Measurements from ENCODE around the gene TRIM66. TPM values are rescaled to one million over a fixed set of nuclear protein-coding genes. Genes with fewer than 3 reads are reported as not detected.

Gene TRIM66
- total and polyA plus RNA-seq, 2 of the 8 experiments (the other 6 are each of a cell fraction or from before 2014, with no cell fraction given) = 3.1 to 3.5 TPM

DNA sequence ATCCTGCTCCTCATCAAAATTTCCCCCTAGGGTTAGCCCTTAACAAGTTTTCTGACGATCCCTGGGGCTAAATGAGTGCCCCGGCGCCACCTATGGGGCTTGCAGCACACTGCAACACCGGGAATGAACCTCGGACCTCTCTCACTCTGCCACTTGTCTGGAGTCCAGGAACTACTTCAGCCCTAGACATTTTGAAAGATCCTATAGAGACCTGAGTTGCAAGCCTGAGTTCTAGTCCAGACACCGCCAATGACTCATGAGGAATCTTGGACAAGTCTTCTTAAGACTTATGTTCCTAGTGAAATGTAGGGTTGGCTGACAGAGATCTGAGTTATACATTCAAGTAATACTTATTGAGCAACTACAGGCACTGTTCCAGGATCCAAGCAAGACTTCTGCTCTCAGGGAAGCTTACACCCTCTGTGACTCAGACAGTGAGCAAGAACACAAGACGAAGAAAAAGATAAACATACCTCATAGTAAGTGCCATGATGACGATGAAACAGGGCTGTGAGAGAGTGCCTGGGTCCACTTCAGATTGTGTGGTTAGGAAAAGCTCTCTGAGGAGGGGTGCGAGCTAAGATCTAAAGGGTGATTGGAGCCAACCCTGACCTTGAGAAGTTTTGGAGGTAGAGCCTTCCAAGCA is 78.3 kb downstream of the TRIM66 start:
- Histone ChIP-seq H2BK20ac (ENCODE audit: low read length) (no peak overlapping the region), H3K4ac (replicated peaks; ENCODE audit: insufficient read length, low read depth, low read length) (no peak overlapping the region), H3K23me2 (ENCODE audit: low read depth, low read length) (no peaks in the 10 kb centered on the region), H3K4me3 (ENCODE audit: extremely low read depth in 1 of 4, insufficient read depth in 2 of 4, low read depth in 3 of 4, low read length in 4 of 4) (no peak overlapping the region), H2BK15ac (ENCODE audit: low read length) (no peak overlapping the region), H3K23ac (ENCODE audit: insufficient read length) (no peak overlapping the region), H3K27ac (ENCODE audit: low read depth, low read length) (no peak overlapping the region), H3K9me3 (ENCODE audit: insufficient read depth in 2 of 2, low read depth in 1 of 2, low read length in 1 of 2) (no peaks in the 10 kb centered on the region), H4K91ac (replicated peaks; ENCODE audit: insufficient read length, low read length) (no peak overlapping the region), H3K9ac (replicated peaks in 1 of 4; ENCODE audit: extremely low read depth in 1 of 4, low read depth in 3 of 4, low read length in 3 of 4) (no peak overlapping the region), H2BK5ac (ENCODE audit: low read depth, low read length) (no peak overlapping the region), H3K14ac (ENCODE audit: insufficient read length) (no peak overlapping the region), H3K27me3 (replicated peaks in 1 of 4; ENCODE audit: control insufficient read depth in 3 of 4, extremely low read depth in 1 of 4, insufficient read depth in 3 of 4, low read length in 3 of 4) (no peaks in the 10 kb centered on the region), H2AK5ac (ENCODE audit: low read depth, low read length) (no peak overlapping the region), H3K4me2 (ENCODE audit: insufficient read depth in 1 of 2, low read depth in 2 of 2, low read length in 2 of 2) (no peak overlapping the region), H3K18ac (ENCODE audit: extremely low read depth, low read length) (no peak overlapping the region), H4K20me1 (replicated peaks in 1 of 2; ENCODE audit: control insufficient read depth in 1 of 2, insufficient read depth in 2 of 2, low read length in 2 of 2) (no peaks in the 10 kb centered on the region), H3K4me1 (replicated peaks in 1 of 4; ENCODE audit: control insufficient read depth in 3 of 4, insufficient read depth in 4 of 4, low read length in 3 of 4) (no peaks in the 10 kb centered on the region), H3K79me2 (ENCODE audit: control insufficient read depth in 1 of 2, insufficient read depth in 2 of 2, low read length in 2 of 2) (no peaks in the 10 kb centered on the region), H3K36me3 (ENCODE audit: control insufficient read depth in 2 of 4, insufficient read depth in 4 of 4, low read length in 3 of 4) (no peaks in the 10 kb centered on the region), H2BK120ac (replicated peaks; ENCODE audit: low read depth, low read length) (no peak overlapping the region), H2AFZ (ENCODE audit: low read length) (peak overlapping the region; percentile 47; the same call in 1 of the 2 replicates), H3K56ac (replicated peaks; ENCODE audit: insufficient read length, low read depth, low read length) (no peak overlapping the region), H2BK12ac (ENCODE audit: low read depth, low read length) (no peak overlapping the region), H4K5ac (ENCODE audit: insufficient read length, low read depth, low read length) (no peak overlapping the region), H4K8ac (ENCODE audit: extremely low read depth, insufficient read depth, low read length) (no peak overlapping the region), H3K79me1 (ENCODE audit: low read depth, low read length) (no peaks in the 10 kb centered on the region)
- TF ChIP-seq RAD21 (IDR thresholded peaks at IDR 0.05 in 1 of 2, conservative IDR thresholded peaks at IDR 0.05 in 1 of 2; ENCODE audit: low read depth in 2 of 2, low read length in 2 of 2) = peak; percentile 69 to 77
- TF ChIP-seq KDM4A (IDR thresholded peaks at IDR 0.05; ENCODE audit: low read depth, low read length, severe bottlenecking) = no peak
- TF ChIP-seq, protein P1, sequence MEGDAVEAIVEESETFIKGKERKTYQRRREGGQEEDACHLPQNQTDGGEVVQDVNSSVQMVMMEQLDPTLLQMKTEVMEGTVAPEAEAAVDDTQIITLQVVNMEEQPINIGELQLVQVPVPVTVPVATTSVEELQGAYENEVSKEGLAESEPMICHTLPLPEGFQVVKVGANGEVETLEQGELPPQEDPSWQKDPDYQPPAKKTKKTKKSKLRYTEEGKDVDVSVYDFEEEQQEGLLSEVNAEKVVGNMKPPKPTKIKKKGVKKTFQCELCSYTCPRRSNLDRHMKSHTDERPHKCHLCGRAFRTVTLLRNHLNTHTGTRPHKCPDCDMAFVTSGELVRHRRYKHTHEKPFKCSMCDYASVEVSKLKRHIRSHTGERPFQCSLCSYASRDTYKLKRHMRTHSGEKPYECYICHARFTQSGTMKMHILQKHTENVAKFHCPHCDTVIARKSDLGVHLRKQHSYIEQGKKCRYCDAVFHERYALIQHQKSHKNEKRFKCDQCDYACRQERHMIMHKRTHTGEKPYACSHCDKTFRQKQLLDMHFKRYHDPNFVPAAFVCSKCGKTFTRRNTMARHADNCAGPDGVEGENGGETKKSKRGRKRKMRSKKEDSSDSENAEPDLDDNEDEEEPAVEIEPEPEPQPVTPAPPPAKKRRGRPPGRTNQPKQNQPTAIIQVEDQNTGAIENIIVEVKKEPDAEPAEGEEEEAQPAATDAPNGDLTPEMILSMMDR (IDR thresholded peaks at IDR 0.05; ENCODE audit: control extremely low read depth in 1 of 3, insufficient read depth in 1 of 3, low read depth in 1 of 3, low read length in 3 of 3) = peak; percentile 81 to 93 (median 86)
- ChIA-PET POLR2A (ENCODE audit: partially characterized antibody) (interaction anchor here (0.6 to 3.5 kb wide), 5 partner anchors 10 to 222 kb away, joined by 3 to 16 read pairs (median 4); partner anchors contain the start of genes RPL27A, STK33 and TRIM66), CTCF (ENCODE audit: partially characterized antibody) (interaction anchor here (0.6 to 2.4 kb wide), 13 partner anchors 8 to 235 kb away, joined by 3 to 15 read pairs (median 3); partner anchors contain the start of gene STK33)
- FAIRE-seq = peak; percentile 75
- 35% methylated on average over 9 of the region's 9 CpGs; no CpG with 5 or more reads in 1 of the 2 experiments for WGBS, 2 experiments (ENCODE audit: extremely low coverage in 1 of 2, insufficient coverage in 1 of 2, insufficient read length in 1 of 2, insufficient replicate concordance in 2 of 2, low coverage in 1 of 2, low lambda C conversion rate in 2 of 2, missing lambda C conversion rate in 1 of 2)
- DNase-seq (ENCODE audit: low read depth in 1 of 2, low spot score in 2 of 2) = peak; percentile 17 to 88
